AG04450 (cell line): Measurements from ENCODE around the gene NAA35. TPM values are rescaled to one million over a fixed set of nuclear protein-coding genes. Genes with fewer than 3 reads are reported as not detected.

Experiments
- CTCF ChIA-PET: fragments of 300-600, 350-600 bp; formaldehyde crosslinking; extraction: SDS; loops from one replicate; lab custom pipeline; 2022; ENCODE audit warnings: antibody characterized with exemption, inconsistent platforms; lab: Charles Lee
- POLR2A ChIA-PET: fragments of 350-600 bp; formaldehyde crosslinking; extraction: SDS; loops from one replicate; lab custom pipeline; 2021; ENCODE audit warnings: antibody characterized with exemption, inconsistent platforms; lab: Yijun Ruan, JAX
- DNase-seq: peaks from one replicate; pipeline ENCODE4 v3.0.0-alpha.2; 2011; ENCODE audit warnings: low read depth, low spot score
- H3K27ac ChIP-seq: one replicate; pipeline ENCODE4 v1.5.1; 2012; ENCODE audit warnings: low read depth, low read length, control low read depth
- H3K27me3 ChIP-seq: one replicate; pipeline ENCODE4 v1.6.0; 2012; ENCODE audit warnings: low read length; ENCODE audit not compliant: control insufficient read depth, insufficient read depth
- H3K4me3 ChIP-seq: 2 replicates; pipeline ENCODE4 v1.5.1; 2011; ENCODE audit warnings: mild to moderate bottlenecking, low read depth, low read length, control low read depth
- H3K9me3 ChIP-seq: 2 replicates; pipeline ENCODE4 v1.5.1; 2012; ENCODE audit warnings: low read length; ENCODE audit not compliant: control insufficient read depth, insufficient read depth
- polyA plus RNA-seq: library from polyadenylated mRNA; depleted of rRNA; stranded (reverse); fragments of >200 nt; gene quantifications from 2 replicates; pipeline ENCODE4 v1.2.3, GENCODE V29; 2011
- TF ChIP-seq, protein P1 (sequence below): IDR thresholded peaks from 2 replicates; pipeline ENCODE4 v1.5.1; 2011; ENCODE audit warnings: low read depth, low read length, control low read depth, inconsistent platforms

The NAA35 gene
- polyA plus RNA-seq, 1 experiment: 25.2 TPM

DNA sequence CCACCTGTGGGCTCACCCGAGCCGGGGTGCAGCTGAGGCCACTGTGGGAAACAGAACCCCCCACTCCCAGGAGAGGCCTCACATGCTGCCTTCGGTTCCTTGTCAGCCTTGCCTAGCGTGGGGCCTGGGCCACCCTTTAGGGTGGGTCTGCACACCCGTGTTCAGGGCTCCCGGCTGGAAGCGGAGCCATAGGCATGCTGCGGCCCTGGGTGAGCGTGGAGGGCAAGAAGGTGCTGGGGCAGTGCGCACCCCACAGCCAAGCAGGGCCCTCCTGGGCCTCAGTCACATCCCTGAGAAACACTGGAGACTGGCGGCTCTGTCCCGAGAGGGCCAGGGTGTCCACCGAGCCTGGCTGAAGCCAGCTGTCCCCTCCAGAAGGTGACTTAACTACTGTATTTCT is 116.5 kb downstream of the NAA35 start:
- TF ChIP-seq, protein P1, sequence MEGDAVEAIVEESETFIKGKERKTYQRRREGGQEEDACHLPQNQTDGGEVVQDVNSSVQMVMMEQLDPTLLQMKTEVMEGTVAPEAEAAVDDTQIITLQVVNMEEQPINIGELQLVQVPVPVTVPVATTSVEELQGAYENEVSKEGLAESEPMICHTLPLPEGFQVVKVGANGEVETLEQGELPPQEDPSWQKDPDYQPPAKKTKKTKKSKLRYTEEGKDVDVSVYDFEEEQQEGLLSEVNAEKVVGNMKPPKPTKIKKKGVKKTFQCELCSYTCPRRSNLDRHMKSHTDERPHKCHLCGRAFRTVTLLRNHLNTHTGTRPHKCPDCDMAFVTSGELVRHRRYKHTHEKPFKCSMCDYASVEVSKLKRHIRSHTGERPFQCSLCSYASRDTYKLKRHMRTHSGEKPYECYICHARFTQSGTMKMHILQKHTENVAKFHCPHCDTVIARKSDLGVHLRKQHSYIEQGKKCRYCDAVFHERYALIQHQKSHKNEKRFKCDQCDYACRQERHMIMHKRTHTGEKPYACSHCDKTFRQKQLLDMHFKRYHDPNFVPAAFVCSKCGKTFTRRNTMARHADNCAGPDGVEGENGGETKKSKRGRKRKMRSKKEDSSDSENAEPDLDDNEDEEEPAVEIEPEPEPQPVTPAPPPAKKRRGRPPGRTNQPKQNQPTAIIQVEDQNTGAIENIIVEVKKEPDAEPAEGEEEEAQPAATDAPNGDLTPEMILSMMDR: no peak
- no peak for DNase-seq
- no peak overlapping the region for H3K27ac ChIP-seq
- no peaks in the 10 kb centered on the region for H3K27me3 ChIP-seq
- CTCF ChIA-PET: interaction anchor here (0.6 kb wide), 1 partner anchor 27 kb away, joined by 3 read pairs; no protein-coding TSS in a partner anchor
- H3K4me3 ChIP-seq: no peak overlapping the region
- POLR2A ChIA-PET: no interaction called here
- H3K9me3 ChIP-seq: no peaks in the 10 kb centered on the region; the same call in 1 of the 2 replicates

DNA sequence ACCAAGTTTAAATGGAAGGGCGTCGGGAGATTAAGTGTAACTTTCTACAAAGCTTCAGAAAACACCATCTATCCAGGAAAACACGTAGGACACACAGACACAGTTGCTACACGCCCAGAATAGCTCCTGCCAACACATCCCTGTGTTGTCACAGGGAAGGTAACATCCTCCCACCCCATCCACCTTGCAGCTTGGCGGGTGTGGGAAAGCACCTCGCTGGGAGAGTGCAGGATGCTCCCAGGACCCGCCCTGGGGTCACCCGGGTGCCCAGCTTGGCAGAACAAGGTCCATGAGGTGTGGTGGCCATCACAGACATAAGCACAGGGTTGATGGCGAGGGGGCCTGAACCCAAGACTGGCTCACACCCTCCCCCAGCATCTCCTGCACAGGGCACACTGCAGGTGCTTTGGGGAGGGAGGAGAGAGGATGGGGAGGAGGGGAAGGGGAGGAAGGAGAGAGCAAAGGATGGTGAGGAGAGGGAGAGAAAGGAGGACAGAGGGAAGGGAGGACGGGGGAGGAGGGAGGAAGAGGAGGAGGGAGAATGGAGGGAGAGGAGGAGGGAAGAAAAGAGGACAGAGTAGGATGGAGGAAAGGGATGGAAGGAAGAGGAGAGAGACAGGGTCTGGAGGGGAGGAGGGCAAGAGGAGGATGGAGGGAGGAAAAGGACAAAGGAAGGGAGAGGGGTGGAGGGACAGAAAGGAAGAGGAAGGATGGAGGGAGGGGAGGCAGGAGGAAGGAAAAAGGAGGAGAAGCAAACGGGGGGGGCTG is 121.2 kb downstream of the NAA35 start:
- Histone ChIP-seq H3K9me3 (no peaks in the 10 kb centered on the region; the same call in 1 of the 2 replicates), H3K27me3 (no peaks in the 10 kb centered on the region), H3K4me3 (no peak overlapping the region), H3K27ac (no peak overlapping the region)
- TF ChIP-seq, protein P1: no peak
- POLR2A ChIA-PET: no interaction called here
- CTCF ChIA-PET: no interaction called here
- DNase-seq: no peak

GRCh38 chr9:86062845-86063693 is 122.1 kb downstream of the NAA35 start:
- Histone ChIP-seq H3K27ac (no peak overlapping the region), H3K4me3 (no peak overlapping the region), H3K27me3 (no peaks in the 10 kb centered on the region), H3K9me3 (no peaks in the 10 kb centered on the region; the same call in 1 of the 2 replicates)
- ChIA-PET POLR2A (no interaction called here), CTCF (no interaction called here)
- TF ChIP-seq, protein P1: no peak
- no peak for DNase-seq

- H3K27me3 ChIP-seq: no peaks in the 10 kb centered on the region
- ChIA-PET POLR2A (no interaction called here), CTCF (no interaction called here)
- TF ChIP-seq, protein P1: no peak
- H3K4me3 ChIP-seq: no peak overlapping the region
- no peaks in the 10 kb centered on the region; the same call in 1 of the 2 replicates for H3K9me3 ChIP-seq
- H3K27ac ChIP-seq: no peak overlapping the region
- DNase-seq: no peak
Measured at GRCh38 chr9:86064220-86064619, 123.3 kb downstream of the NAA35 start.
